Activated naive CD8-positive, alpha-beta T cell treated with anti-CD3 and anti-CD28 coated beads, Interleukin-2, amount 50 U/mL, for 24 hours (primary cell): ENCODE data around the gene CBX2.

ENCODE experiments used
- ATAC-seq: fragments of 150-1000 bp; cut with Tn5 transposase; one replicate; pipeline ENCODE4 v1.10.0; 2021
- DNase-seq: peaks from one replicate; pipeline ENCODE4 v3.0.0; 2021
- H3K27ac Mint-ChIP-seq: one replicate; pipeline ENCODE4 v1.8.0; 2021; ENCODE audit warnings: mild to moderate bottlenecking, mixed read lengths
- H3K27me3 Mint-ChIP-seq: one replicate; pipeline ENCODE4 v1.8.0; 2021; ENCODE audit warnings: mixed read lengths
- H3K36me3 Mint-ChIP-seq: one replicate; pipeline ENCODE4 v1.8.0; 2021; ENCODE audit warnings: low read depth, mixed read lengths
- H3K4me1 Mint-ChIP-seq: one replicate; pipeline ENCODE4 v1.8.0; 2021; ENCODE audit warnings: mixed read lengths
- H3K4me3 Mint-ChIP-seq: one replicate; pipeline ENCODE4 v1.8.0; 2021; ENCODE audit warnings: mild to moderate bottlenecking, moderate library complexity, mixed read lengths
- H3K9me3 Mint-ChIP-seq: one replicate; pipeline ENCODE4 v1.8.0; 2021; ENCODE audit warnings: mixed read lengths

CBX2 gene

GRCh38 chr17:79835953-79836509 is 58.1 kb downstream of the CBX2 start:
- Mint-ChIP-seq H3K27me3 (peaks cover 11% of the 10 kb centered on the region), H3K36me3 (peaks cover 6% of the 10 kb centered on the region), H3K27ac (no peak overlapping the region), H3K4me3 (no peak overlapping the region), H3K4me1 (peaks cover 40% of the 10 kb centered on the region), H3K9me3 (no peaks in the 10 kb centered on the region)
- no peak for DNase-seq
- no peak for ATAC-seq

GRCh38 chr17:79836510-79836971 is 58.6 kb downstream of the CBX2 start:
- ATAC-seq (no peak), DNase-seq (no peak)
- peak overlapping the region; percentile 88 for H3K4me3 Mint-ChIP-seq
- H3K36me3 Mint-ChIP-seq = peaks cover 6% of the 10 kb centered on the region
- H3K9me3 Mint-ChIP-seq = no peaks in the 10 kb centered on the region
- H3K27ac Mint-ChIP-seq = peak overlapping the region; percentile 22
- peaks cover 16% of the 10 kb centered on the region for H3K27me3 Mint-ChIP-seq
- H3K4me1 Mint-ChIP-seq = peaks cover 42% of the 10 kb centered on the region

- no peaks in the 10 kb centered on the region for H3K9me3 Mint-ChIP-seq
- peaks cover 19% of the 10 kb centered on the region for H3K27me3 Mint-ChIP-seq
- DNase-seq (peak; percentile 78), ATAC-seq (peak; percentile 30)
- peaks cover 45% of the 10 kb centered on the region for H3K4me1 Mint-ChIP-seq
- H3K27ac Mint-ChIP-seq = peak overlapping the region; percentile 86
- peak overlapping the region; percentile 88 for H3K4me3 Mint-ChIP-seq
- peaks cover 6% of the 10 kb centered on the region for H3K36me3 Mint-ChIP-seq
These were observed 59.3 kb downstream of the CBX2 start for GRCh38 chr17:79836972-79837887.
